HG02943 (cell line): ENCODE results near the gene LDB3.

Experiments
- ATAC-seq: cut with Tn5 transposase; IDR thresholded peaks from one replicate; pipeline ENCODE4 v1.9.1; 2021; ENCODE audit warnings: mild to moderate bottlenecking, low read depth, moderate library complexity; ENCODE audit not compliant: unreplicated experiment

LDB3 gene

GRCh38 chr10:86684331-86685097 lies 16.2 kb downstream of the LDB3 start:
- ATAC-seq = no peak

- no peak for ATAC-seq
These were observed 17.1 kb downstream of the LDB3 start for GRCh38 chr10:86685416-86685815.

GRCh38 chr10:86685893-86686632 lies 17.8 kb downstream of the LDB3 start:
- no peak for ATAC-seq

GRCh38 chr10:86686972-86687371 lies 18.7 kb downstream of the LDB3 start:
- no peak for ATAC-seq

GRCh38 chr10:86687750-86688149 lies 19.4 kb downstream of the LDB3 start:
- no peak for ATAC-seq

- no peak for ATAC-seq
These were observed 20.1 kb downstream of the LDB3 start for GRCh38 chr10:86688398-86688921.

- no peak for ATAC-seq
These were observed 20.8 kb downstream of the LDB3 start for GRCh38 chr10:86689146-86689545.

DNA sequence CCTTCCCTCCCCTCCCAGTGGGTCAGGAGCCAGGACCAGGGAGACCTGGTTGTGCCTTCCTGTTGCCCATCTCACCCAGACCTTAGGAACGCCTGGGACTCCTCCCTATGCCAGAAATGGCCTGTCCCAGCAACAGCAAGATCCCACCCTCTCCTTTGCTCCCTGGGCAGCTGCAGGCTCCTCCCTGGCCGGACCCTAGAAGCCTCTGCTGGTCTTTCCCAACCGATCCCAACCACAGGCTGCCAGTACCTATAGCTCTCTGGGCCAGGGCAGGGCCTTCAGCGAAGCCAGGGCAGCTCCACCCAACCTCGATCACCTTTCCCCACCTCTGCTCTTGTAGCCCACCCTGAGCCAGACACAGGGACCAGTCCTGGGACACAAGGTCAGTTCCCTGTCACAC lies 21.9 kb downstream of the LDB3 start:
- no peak for ATAC-seq

DNA sequence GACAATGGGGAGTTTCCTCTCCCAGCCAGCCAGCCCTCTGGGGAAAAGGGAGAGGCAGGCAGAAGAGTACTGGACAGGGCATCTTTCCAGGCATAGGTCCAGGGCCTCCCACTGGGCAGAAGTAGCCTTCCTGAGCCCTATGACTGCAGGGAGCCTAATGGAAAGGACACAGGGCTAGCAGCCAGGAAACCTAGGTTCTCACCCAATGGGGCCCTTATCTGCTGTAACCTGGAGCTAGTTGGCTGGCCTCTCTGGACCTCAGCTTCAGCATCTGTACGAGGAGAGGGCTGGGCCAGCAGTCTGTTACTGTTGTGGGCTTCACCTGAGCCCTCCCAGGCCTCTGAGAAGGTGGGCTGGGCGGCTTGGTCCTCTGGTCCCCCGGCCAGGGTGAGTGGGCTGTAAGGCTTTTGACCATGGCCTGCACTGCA lies 22.4 kb downstream of the LDB3 start:
- ATAC-seq = no peak

- ATAC-seq = no peak
These were observed 23.2 kb downstream of the LDB3 start for GRCh38 chr10:86691333-86692022.

DNA sequence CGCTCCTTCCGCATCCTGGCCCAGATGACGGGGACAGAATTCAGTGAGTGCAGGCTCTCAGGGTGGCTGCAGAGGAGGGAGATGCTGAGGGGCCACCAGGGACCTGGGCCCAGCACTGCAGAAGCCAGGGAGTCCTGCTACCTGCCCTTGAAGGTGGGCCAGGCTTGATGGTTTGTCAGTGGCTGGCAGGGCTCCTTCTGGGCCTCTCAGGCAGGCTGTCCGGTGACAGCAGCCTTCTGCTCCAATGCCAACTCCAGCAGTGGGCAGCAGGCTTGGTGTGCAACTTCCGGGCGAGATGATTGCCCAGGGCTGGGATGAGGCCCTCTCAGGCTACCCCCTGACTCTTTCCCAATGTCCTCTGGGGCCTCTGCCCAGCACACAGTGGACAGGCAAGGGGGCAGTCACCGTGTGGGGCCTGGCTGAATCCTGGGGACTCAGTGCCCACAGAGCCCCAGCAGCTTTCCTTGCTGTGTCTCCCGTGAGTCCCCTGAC lies 23.8 kb downstream of the LDB3 start:
- no peak for ATAC-seq

- no peak for ATAC-seq
These were observed 24.4 kb downstream of the LDB3 start for GRCh38 chr10:86692664-86693063.

- ATAC-seq = no peak
These were observed 25.0 kb downstream of the LDB3 start for GRCh38 chr10:86693275-86693674.

GRCh38 chr10:86693721-86694369 lies 25.5 kb downstream of the LDB3 start:
- no peak for ATAC-seq

- no peak for ATAC-seq
These were observed 30.1 kb downstream of the LDB3 start for GRCh38 chr10:86698207-86698940.

DNA sequence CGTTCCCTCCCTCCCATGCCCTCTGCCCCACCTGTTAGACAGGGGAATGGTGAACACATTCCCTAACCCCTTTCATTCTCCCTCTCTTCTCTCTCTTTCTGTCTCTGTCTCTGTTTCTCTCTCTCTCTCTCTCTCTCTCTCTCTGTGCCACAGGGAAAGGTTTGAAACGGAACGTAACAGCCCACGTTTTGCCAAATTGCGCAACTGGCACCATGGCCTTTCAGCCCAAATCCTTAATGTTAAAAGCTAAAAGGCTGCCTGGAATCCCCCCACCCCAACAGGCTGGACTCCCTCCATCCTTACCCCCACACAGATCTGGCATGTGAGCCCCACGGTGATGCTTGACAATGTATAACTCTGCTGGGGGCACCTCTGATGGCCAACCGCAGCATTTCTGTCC lies 30.8 kb downstream of the LDB3 start:
- ATAC-seq = no peak

GRCh38 chr10:86699541-86699940 lies 31.2 kb downstream of the LDB3 start:
- ATAC-seq = no peak

DNA sequence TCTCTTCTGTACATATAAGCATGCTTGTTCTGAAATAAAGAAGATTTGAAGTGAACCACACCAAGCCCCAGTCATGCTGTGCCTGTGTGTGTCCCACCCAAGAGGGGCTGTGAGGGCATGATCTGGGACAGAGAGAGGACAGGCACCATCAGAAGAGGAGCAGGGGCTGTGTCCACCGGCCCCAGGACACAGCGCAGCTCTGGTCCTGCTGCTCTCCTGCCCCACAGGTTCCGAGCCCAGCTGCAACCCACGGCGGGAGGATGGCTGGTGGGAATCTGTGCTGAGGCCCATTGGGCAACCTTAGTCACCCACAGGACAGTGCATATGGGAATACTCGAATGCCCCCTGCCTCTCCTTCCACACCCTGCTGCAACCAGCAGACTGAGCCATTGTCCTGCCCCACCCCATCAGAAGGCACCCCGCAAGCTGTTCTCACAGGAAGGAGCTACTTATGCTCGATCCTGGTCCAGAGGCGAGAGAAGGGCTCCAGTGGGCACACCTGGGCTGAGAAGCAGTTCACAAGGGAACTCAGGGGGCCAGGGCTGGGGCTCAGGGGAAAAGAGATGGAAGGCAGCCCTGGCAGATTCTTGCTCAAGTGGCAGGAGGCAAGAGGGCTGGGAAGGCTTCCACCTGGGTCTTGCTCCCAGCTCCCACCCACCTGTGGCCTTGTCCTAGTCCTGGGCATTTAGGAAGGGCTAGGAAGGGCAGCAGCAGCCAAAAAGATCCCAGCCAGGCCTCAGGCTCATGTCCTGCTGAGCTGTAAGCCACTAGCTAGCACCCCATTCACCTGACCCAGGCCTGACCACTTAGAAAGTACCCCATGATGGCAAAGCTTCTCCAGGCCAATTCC lies 31.9 kb downstream of the LDB3 start:
- no peak for ATAC-seq
